ENCODE data around the gene PAFAH1B1.
A peak's percentile ranks its signal among the peaks of the same experiment; 100 is the strongest.
"Not testable (repeated sequence)": the region's sequence is repeated elsewhere in the genome, so short reads cannot be mapped to it uniquely, and the experiment has no call there.

PAFAH1B1 gene

GRCh38 chr17:2624292-2624731 lies 30.9 kb downstream of the PAFAH1B1 start:
- peak; percentile 12 to 41 for DNase-seq (ENCODE audit: low read depth in 1 of 2, low spot score in 1 of 2)
- H3K27me3 ChIP-seq (ENCODE audit: insufficient read depth, poor library complexity, severe bottlenecking) = no peaks in the 10 kb centered on the region
- peak overlapping the region; percentile 32; the same call in 1 of the 2 replicates for H3K27ac ChIP-seq (replicated peaks)
- 0 out of 2 replicates have a peak overlapping the region, but pooled peaks have one; percentile 4 for H3K4me3 ChIP-seq (replicated peaks; ENCODE audit: insufficient read depth, low read length)
- TF ChIP-seq CTCF (IDR thresholded peaks at IDR 0.05; ENCODE audit: insufficient read depth, low read length) (no peak), SPI1 (IDR thresholded peaks at IDR 0.05; ENCODE audit: borderline replicate concordance, low read depth) (peak; percentile 61)

GRCh38 chr17:2626626-2627219 lies 33.3 kb downstream of the PAFAH1B1 start:
- H3K27me3 ChIP-seq (ENCODE audit: insufficient read depth, poor library complexity, severe bottlenecking); H3K27ac ChIP-seq (replicated peaks); DNase-seq (ENCODE audit: low read depth in 1 of 2, low spot score in 1 of 2); H3K4me3 ChIP-seq (replicated peaks; ENCODE audit: insufficient read depth, low read length): not testable (repeated sequence)

- DNase-seq (ENCODE audit: low read depth in 1 of 2, low spot score in 1 of 2); H3K27ac ChIP-seq (replicated peaks); H3K4me3 ChIP-seq (replicated peaks; ENCODE audit: insufficient read depth, low read length); H3K27me3 ChIP-seq (ENCODE audit: insufficient read depth, poor library complexity, severe bottlenecking): not testable (repeated sequence)
Measured at GRCh38 chr17:2628922-2629321, 35.5 kb downstream of the PAFAH1B1 start.

GRCh38 chr17:2631211-2631610 lies 37.8 kb downstream of the PAFAH1B1 start:
- no peak for DNase-seq (ENCODE audit: low read depth in 1 of 2, low spot score in 1 of 2)
- no peak for TF ChIP-seq REST (IDR thresholded peaks at IDR 0.05; ENCODE audit: insufficient replicate concordance, low read depth)
- no peak for TF ChIP-seq CTCF (IDR thresholded peaks at IDR 0.05; ENCODE audit: insufficient read depth, low read length)
- TF ChIP-seq GABPA (IDR thresholded peaks at IDR 0.05; ENCODE audit: low read depth) = no peak
- TF ChIP-seq SPI1 (IDR thresholded peaks at IDR 0.05; ENCODE audit: borderline replicate concordance, low read depth) = no peak
- TF ChIP-seq POLR2AphosphoS5 (IDR thresholded peaks at IDR 0.05; ENCODE audit: low read depth) = no peak
- Histone ChIP-seq H3K27me3 (ENCODE audit: insufficient read depth, poor library complexity, severe bottlenecking) (no peaks in the 10 kb centered on the region), H3K27ac (replicated peaks) (no peak overlapping the region), H3K4me3 (replicated peaks; ENCODE audit: insufficient read depth, low read length) (no peak overlapping the region)

- H3K27me3 ChIP-seq (ENCODE audit: insufficient read depth, poor library complexity, severe bottlenecking) = no peaks in the 10 kb centered on the region
- H3K27ac ChIP-seq (replicated peaks) = no peak overlapping the region
- no peak overlapping the region for H3K4me3 ChIP-seq (replicated peaks; ENCODE audit: insufficient read depth, low read length)
- no peak for DNase-seq (ENCODE audit: low read depth in 1 of 2, low spot score in 1 of 2)
- no peak for TF ChIP-seq SPI1 (IDR thresholded peaks at IDR 0.05; ENCODE audit: borderline replicate concordance, low read depth)
- TF ChIP-seq REST (IDR thresholded peaks at IDR 0.05; ENCODE audit: insufficient replicate concordance, low read depth) = no peak
- no peak for TF ChIP-seq CTCF (IDR thresholded peaks at IDR 0.05; ENCODE audit: insufficient read depth, low read length)
- no peak for TF ChIP-seq POLR2AphosphoS5 (IDR thresholded peaks at IDR 0.05; ENCODE audit: low read depth)
- TF ChIP-seq GABPA (IDR thresholded peaks at IDR 0.05; ENCODE audit: low read depth) = no peak
Measured at GRCh38 chr17:2634361-2634960, 41.0 kb downstream of the PAFAH1B1 start.
